ENCODE data around the gene SERGEF.

SERGEF gene

DNA sequence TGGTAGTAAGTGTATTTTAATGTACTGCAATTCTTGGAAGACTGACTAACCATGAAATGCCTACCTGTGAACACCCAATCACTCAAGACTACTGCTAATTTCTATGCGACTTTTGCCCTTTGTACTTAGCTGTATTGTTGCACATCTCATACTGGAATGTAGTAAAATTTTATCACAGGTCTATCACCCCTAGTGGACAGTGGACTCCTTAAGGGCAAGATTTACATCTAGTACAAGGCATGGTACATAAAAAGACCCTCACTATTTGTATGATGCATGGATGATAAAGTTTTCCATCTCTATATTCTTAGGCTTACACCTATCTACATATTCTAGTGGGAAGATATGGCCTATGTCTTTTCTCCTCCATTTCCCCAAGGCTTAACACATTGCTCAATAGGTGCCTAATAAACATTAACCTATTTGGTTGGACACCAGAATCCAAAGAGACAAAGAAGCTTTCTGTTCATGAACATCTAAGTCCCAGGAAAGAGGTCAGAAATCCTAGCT lies 26.1 kb downstream of the SERGEF start:
- H3K36me3 ChIP-seq = peaks cover 6% of the 10 kb centered on the region
- no peaks in the 10 kb centered on the region for H3K9me3 ChIP-seq
- no peak overlapping the region for H3K27ac ChIP-seq
- no peaks in the 10 kb centered on the region for H3K27me3 ChIP-seq
- no peak for TF ChIP-seq CTCF (IDR thresholded peaks at IDR 0.05)
- H3K4me3 ChIP-seq (ENCODE audit: low read depth in 1 of 2, low read length in 1 of 2) = no peak overlapping the region
- no peaks in the 10 kb centered on the region for H3K4me1 ChIP-seq (ENCODE audit: control insufficient read depth in 1 of 2, insufficient read depth in 1 of 2, low read depth in 1 of 2, low read length in 1 of 2)

GRCh38 chr11:17986007-17986710 lies 26.7 kb downstream of the SERGEF start:
- Histone ChIP-seq H3K36me3 (peaks cover 6% of the 10 kb centered on the region), H3K27ac (no peak overlapping the region), H3K27me3 (no peaks in the 10 kb centered on the region), H3K4me3 (ENCODE audit: low read depth in 1 of 2, low read length in 1 of 2) (no peak overlapping the region), H3K4me1 (ENCODE audit: control insufficient read depth in 1 of 2, insufficient read depth in 1 of 2, low read depth in 1 of 2, low read length in 1 of 2) (no peaks in the 10 kb centered on the region), H3K9me3 (no peaks in the 10 kb centered on the region)
- TF ChIP-seq CTCF (IDR thresholded peaks at IDR 0.05) = no peak

GRCh38 chr11:17985517-17985916 lies 27.3 kb downstream of the SERGEF start:
- H3K4me3 ChIP-seq (ENCODE audit: low read depth in 1 of 2, low read length in 1 of 2) = no peak overlapping the region
- peaks cover 6% of the 10 kb centered on the region for H3K36me3 ChIP-seq
- H3K27ac ChIP-seq = no peak overlapping the region
- no peaks in the 10 kb centered on the region for H3K4me1 ChIP-seq (ENCODE audit: control insufficient read depth in 1 of 2, insufficient read depth in 1 of 2, low read depth in 1 of 2, low read length in 1 of 2)
- TF ChIP-seq CTCF (IDR thresholded peaks at IDR 0.05) = no peak
- H3K27me3 ChIP-seq = no peaks in the 10 kb centered on the region
- no peaks in the 10 kb centered on the region for H3K9me3 ChIP-seq

GRCh38 chr11:17983569-17983968 lies 29.3 kb downstream of the SERGEF start:
- no peaks in the 10 kb centered on the region for H3K4me1 ChIP-seq (ENCODE audit: control insufficient read depth in 1 of 2, insufficient read depth in 1 of 2, low read depth in 1 of 2, low read length in 1 of 2)
- H3K27ac ChIP-seq = no peak overlapping the region
- H3K27me3 ChIP-seq = no peaks in the 10 kb centered on the region
- TF ChIP-seq CTCF (IDR thresholded peaks at IDR 0.05) = no peak
- peaks cover 6% of the 10 kb centered on the region for H3K36me3 ChIP-seq
- H3K4me3 ChIP-seq (ENCODE audit: low read depth in 1 of 2, low read length in 1 of 2) = no peak overlapping the region
- H3K9me3 ChIP-seq = no peaks in the 10 kb centered on the region

DNA sequence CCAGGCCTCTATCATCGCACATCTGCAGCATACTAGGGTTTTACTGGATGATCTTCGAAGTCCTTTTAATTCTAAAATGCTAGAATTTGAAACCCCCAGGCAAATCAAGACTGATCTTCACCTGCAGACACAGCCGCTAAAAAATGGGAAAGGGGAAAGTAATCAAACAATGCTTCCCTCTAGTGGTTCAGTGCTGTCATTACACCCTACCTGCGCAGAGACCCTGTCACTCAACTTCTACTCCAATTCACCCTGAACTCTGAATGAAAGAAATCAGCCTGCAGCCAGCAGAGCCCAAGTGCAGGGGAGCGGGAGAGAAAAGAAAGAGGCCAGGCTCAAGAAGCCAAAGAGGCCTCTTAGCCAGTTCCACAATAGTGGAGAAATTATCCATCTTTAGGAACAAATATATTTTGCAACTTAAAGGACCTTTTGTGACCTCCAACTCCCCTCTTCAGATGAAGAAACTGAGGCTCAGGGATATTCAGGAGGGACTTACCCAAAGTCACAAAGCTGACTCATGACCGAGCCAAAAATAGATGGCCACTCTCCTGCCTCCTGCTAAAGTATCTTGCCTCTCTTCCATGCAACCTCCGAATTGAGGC lies 33.0 kb downstream of the SERGEF start:
- Histone ChIP-seq H3K27me3 (no peaks in the 10 kb centered on the region), H3K4me1 (ENCODE audit: control insufficient read depth in 1 of 2, insufficient read depth in 1 of 2, low read depth in 1 of 2, low read length in 1 of 2) (no peaks in the 10 kb centered on the region), H3K4me3 (ENCODE audit: low read depth in 1 of 2, low read length in 1 of 2) (no peak overlapping the region), H3K27ac (no peak overlapping the region), H3K36me3 (no peaks in the 10 kb centered on the region), H3K9me3 (no peaks in the 10 kb centered on the region)
- TF ChIP-seq CTCF (IDR thresholded peaks at IDR 0.05) = peak; percentile 88
